HG03342 (cell line): ENCODE results near the gene GAN.
"Not testable (repeated sequence)": the region's sequence is repeated elsewhere in the genome, so short reads cannot be mapped to it uniquely, and the experiment has no call there.

Source experiments
- ATAC-seq: cut with Tn5 transposase; IDR thresholded peaks from one replicate; pipeline ENCODE4 v1.9.1; 2021; ENCODE audit warnings: mild to moderate bottlenecking, moderate library complexity; ENCODE audit not compliant: unreplicated experiment

Gene GAN

GRCh38 chr16:81394966-81395655, 80.3 kb downstream of the GAN start:
- ATAC-seq = no peak

GRCh38 chr16:81397058-81397878, 82.5 kb downstream of the GAN start:
- no peak for ATAC-seq

GRCh38 chr16:81397879-81398520, 83.2 kb downstream of the GAN start:
- no peak for ATAC-seq

GRCh38 chr16:81399909-81400308, 85.1 kb downstream of the GAN start:
- ATAC-seq = no peak

GRCh38 chr16:81401035-81401950, 86.5 kb downstream of the GAN start:
- no peak for ATAC-seq

- no peak for ATAC-seq
These were observed 88.4 kb downstream of the GAN start for GRCh38 chr16:81403208-81403600.

GRCh38 chr16:81403601-81404391, 89.0 kb downstream of the GAN start:
- ATAC-seq = peak; percentile 72

GRCh38 chr16:81405002-81405401, 90.2 kb downstream of the GAN start:
- ATAC-seq = not testable (repeated sequence)

- no peak for ATAC-seq
These were observed 90.9 kb downstream of the GAN start for GRCh38 chr16:81405702-81406113.

GRCh38 chr16:81408409-81408950, 93.7 kb downstream of the GAN start:
- ATAC-seq = no peak

GRCh38 chr16:81409016-81409556, 94.3 kb downstream of the GAN start:
- no peak for ATAC-seq

GRCh38 chr16:81410643-81411293, 96.0 kb downstream of the GAN start:
- ATAC-seq = no peak

- no peak for ATAC-seq
These were observed 98.7 kb downstream of the GAN start for GRCh38 chr16:81413245-81413990.

GRCh38 chr16:81415751-81416150, 101.0 kb downstream of the GAN start:
- ATAC-seq = no peak

- no peak for ATAC-seq
These were observed 102.0 kb downstream of the GAN start for GRCh38 chr16:81416749-81417148.

- ATAC-seq = no peak
These were observed 102.4 kb downstream of the GAN start for GRCh38 chr16:81417210-81417609.

- ATAC-seq = no peak
These were observed 105.0 kb downstream of the GAN start for GRCh38 chr16:81419806-81420205.

GRCh38 chr16:81421126-81421525, 106.4 kb downstream of the GAN start:
- ATAC-seq = no peak
